GM10266 (cell line): ENCODE data around the gene FAM187B.

Experiments
- DNase-seq: peaks from one replicate; pipeline ENCODE4 v3.0.0; 2012; ENCODE audit errors: extremely low spot score
- CTCF ChIP-seq: IDR thresholded peaks from 2 replicates; pipeline ENCODE4 v1.5.1; 2012; ENCODE audit warnings: mild to moderate bottlenecking, low read depth; ENCODE audit not compliant: control insufficient read depth, insufficient read depth; ENCODE audit errors: missing control alignments

FAM187B gene

DNA sequence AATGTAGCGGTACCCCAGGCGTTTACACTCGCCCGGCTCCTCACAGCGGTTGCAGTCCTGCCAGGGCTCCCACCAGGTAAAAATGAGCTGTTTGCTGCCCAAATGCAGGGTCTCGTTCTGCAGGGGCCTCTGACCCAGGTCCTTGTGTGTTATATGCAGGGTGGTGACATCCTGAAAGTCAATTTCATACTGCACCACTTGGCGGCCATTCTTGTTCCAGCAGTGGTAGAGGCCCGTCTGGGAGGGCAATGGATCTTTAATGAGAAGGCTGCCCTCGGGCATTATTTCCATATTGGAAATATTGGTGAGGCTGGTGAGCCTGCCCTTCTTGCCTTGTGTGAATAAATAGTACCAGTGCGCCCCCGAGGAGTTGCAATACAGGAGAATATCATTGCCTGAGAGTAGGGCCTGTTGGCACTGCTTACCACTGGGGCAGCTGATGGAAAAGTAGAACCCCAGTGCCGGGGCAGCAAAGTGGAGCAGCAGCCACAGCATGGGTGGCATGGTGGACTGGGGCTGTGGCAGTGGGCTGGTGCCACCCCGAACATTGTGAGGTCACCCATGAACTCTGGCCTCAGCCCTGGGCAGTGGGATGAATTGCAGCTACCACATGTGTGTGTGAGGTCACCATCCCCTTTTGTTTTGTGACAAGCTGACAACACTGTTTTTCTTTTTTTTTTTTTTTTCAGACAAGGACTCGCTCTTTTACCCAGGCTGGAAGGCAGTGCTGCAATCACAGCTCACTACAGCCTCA, at the start of gene FAM187B:
Gene FAM187B, minus strand, starts transcription at position 563 of the 754 bp plus-strand sequence. Its CDS starts 59 bp downstream, at position 504.
- DNase-seq = no peak
- no peak for TF ChIP-seq CTCF

DNA sequence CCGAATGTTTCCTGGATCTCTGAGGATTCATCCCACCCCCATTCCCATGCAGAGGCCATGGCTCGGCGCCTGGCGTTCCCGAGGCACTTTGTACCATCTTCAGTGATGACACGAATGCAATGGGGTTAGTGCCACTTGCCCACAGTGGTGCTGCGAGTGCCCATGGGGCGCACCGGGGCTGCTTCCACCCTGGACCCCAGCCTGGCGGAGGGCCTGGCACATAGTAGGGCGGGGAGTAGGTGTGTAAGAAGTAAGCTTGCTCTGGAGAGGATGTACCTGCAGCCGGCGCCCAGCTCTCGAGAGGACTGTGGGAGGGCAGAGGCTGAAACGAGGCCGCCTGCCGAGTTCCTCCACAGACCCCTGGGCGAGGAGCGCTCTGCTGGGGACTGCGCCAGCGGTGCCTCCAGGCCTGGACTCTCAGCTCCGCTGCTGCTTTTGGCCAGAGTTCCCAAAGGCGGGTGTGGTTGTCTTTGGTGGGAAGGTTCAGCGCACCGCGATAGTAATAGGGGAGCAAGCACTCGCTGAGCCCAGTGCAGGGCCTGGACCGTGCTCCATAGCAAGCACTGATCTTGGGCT, 48.3 kb upstream of the FAM187B start:
- no peak for DNase-seq
- no peak for TF ChIP-seq CTCF

DNA sequence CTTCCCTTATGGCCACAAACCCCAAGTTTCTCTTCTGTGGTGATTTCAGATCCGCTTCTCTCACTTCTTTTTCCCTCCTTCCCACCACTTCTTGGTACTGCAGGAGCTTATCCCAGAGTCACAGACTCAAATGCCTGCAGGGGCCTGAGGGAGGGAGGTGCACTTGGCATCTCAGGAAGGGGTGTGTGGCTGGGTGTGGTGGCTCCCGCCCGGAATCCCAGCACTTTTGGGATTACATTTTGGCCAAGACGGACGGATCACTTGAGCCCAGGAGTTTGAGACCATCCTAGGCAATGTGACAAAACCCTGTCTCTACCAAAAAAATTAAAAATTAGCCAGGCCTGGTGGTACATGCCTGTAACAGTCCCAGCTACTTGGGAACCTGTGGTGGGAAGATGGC, 45.8 kb upstream of the FAM187B start:
- no peak for TF ChIP-seq CTCF
- DNase-seq = no peak

GRCh38 chr19:35273686-35274259, 45.2 kb upstream of the FAM187B start:
- no peak for TF ChIP-seq CTCF

DNA sequence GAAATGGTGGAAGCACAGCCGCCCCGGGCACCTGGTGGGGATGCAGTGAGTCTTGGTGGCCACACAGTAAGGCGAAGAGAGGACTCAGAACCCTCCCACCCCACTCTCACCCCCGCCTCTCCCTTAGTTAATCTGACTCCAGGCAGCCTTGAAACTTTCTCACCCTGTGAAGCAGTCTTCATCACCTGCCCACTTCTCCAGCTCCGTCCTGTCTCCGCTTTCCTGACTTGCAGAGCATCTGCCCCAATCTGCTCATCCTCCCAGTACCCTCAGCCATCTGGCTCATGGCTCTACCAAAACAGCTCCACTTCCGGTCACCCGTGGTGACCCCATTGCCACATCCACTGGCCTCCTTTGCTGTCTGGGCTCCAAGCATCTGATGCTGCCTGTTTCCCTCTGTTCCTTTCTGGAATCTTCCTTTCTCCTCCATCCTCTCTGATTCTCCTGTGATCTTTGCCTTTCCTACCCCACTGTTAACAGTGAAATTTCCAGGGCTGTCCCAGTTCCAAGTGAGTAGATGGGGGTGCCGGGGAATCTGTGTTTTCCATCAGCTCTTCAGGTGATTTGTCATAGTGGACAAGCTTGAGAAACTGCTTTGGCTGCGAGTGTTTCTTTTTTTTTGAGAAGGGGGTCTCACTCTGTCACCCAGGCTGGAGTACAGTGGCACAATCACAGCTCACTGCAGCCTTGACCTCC, 44.6 kb upstream of the FAM187B start:
- TF ChIP-seq CTCF = no peak
- DNase-seq = no peak

More at GRCh38 chr19:35273686-35274259, 45.2 kb upstream of the FAM187B start:
- DNase-seq = no peak

DNA sequence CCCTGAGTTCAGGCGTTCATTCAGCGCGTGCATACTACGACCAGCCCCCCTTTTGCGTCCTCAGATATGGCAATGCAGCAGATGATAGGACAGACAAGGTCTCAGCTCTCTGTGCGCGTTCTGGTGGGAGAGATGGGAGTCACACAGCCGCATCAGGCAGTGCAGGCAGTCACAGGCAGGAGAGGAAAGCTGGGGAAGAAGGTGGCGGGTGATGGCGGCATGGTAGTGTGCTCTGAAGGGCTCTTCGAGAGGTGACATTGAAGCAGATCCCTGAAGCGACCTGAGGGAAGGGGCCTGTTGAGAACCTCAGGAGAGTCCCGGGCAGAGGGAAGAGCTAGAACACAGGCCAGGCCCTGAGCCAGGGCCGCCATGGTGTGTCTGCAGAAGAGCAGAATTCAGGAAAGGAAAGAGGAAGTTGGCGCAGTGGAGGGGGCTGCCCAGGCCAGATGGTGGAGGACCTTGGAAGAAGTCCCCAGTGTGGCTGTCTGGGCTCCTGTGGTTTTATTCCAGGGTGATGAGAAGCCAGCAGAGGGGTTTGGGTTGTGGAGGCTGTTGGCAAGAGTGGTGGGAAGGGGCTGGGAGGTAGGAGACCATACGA, 43.7 kb upstream of the FAM187B start:
- no peak for DNase-seq
- TF ChIP-seq CTCF = no peak
